ENCODE data around the gene TUSC2. TPM values are rescaled to one million over a fixed set of nuclear protein-coding genes. Genes with fewer than 3 reads are reported as not detected.

The TUSC2 gene
- total RNA-seq, 1 donor from 2014 or later, result 16.9 TPM

DNA sequence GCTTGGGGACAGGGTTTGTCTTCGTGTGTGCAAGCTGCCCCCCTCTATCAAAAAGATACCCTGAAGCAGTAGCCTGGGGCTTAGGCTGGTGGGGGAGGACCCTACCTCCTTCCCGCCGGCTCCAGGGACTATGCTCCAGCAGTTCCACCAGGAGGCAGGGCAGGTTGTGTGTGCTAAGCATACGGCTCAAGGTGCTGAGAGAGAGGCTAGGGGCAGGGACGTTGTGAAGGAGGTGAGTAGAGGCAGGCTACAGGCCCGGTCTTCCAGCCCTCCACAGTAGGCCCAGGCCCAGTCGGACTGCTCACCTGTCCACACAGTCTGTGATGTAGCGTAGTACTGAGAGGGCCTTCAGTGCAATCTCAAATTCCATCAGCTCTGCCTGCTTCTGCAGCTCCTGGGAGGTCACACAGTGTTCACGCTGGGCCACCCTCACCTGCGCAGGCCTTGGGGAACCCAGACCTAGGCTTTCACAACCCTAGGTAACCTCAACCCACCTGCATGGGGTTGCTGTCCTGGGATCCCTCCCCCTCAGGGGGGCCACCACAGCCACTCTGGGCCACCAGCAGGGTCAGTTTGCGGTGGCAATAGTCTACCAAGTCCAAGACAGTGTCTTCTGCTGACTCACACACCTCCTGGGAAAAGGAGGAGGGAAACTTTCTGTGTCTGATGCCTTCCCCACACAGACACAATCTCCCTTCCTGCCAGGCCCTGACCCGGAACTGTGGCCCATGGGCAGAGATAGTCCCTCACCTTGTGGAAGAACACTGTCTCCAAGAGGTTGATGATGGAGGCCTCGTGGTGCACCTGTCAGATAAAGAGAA is 15.0 kb upstream of the TUSC2 start:
- Mint-ChIP-seq H3K4me1 (ENCODE audit: unreplicated experiment) (peaks cover 30% of the 10 kb centered on the region), H3K4me3 (ENCODE audit: unreplicated experiment) (no peak overlapping the region), H3K36me3 (ENCODE audit: unreplicated experiment) (no peaks in the 10 kb centered on the region), H3K27me3 (ENCODE audit: unreplicated experiment) (no peaks in the 10 kb centered on the region), H3K9me3 (ENCODE audit: unreplicated experiment) (no peaks in the 10 kb centered on the region), H3K27ac (ENCODE audit: unreplicated experiment) (no peak overlapping the region)
- DNase-seq (ENCODE audit: extremely low spot score, unreplicated experiment), result no peak
- TF ChIP-seq, protein P1, sequence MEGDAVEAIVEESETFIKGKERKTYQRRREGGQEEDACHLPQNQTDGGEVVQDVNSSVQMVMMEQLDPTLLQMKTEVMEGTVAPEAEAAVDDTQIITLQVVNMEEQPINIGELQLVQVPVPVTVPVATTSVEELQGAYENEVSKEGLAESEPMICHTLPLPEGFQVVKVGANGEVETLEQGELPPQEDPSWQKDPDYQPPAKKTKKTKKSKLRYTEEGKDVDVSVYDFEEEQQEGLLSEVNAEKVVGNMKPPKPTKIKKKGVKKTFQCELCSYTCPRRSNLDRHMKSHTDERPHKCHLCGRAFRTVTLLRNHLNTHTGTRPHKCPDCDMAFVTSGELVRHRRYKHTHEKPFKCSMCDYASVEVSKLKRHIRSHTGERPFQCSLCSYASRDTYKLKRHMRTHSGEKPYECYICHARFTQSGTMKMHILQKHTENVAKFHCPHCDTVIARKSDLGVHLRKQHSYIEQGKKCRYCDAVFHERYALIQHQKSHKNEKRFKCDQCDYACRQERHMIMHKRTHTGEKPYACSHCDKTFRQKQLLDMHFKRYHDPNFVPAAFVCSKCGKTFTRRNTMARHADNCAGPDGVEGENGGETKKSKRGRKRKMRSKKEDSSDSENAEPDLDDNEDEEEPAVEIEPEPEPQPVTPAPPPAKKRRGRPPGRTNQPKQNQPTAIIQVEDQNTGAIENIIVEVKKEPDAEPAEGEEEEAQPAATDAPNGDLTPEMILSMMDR (IDR thresholded peaks at IDR 0.05), result no peak

DNA sequence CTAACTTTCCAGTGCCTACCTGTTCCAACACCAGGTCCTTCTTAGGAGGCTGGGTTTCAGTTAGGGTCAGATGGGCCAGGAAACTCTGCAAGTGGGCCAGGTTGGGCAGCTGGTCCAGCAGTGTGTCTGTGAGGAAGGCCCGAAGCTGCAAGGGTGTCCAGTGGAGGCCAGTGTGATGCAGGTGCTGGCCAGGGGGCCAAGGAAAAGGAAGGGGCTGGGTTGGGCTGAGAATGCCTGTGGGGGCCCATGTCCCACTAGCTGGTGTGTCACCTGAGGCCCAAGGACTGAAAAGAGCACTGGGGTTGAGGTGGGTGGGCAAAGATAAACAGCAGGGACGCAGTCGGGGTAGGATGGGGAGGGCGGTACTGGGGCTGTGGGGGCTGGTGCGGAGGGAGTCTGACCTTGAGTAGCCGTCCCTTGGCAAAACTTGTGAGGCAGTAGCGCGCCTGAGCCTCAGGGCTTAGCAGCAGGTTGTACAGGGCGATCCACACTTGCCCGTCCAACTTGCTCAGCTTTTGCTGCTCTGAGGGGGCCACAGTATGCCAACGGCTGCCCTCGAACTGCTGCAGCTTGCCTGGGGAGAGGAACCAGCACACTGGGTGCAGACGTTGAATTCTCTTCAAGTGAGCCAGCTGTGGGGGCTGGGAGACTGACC is 14.1 kb upstream of the TUSC2 start:
- no peak overlapping the region for H3K4me3 Mint-ChIP-seq (ENCODE audit: unreplicated experiment)
- DNase-seq (ENCODE audit: extremely low spot score, unreplicated experiment), result no peak
- H3K27ac Mint-ChIP-seq (ENCODE audit: unreplicated experiment), result no peak overlapping the region
- no peaks in the 10 kb centered on the region for H3K36me3 Mint-ChIP-seq (ENCODE audit: unreplicated experiment)
- TF ChIP-seq, protein P1 (IDR thresholded peaks at IDR 0.05), result no peak
- no peaks in the 10 kb centered on the region for H3K9me3 Mint-ChIP-seq (ENCODE audit: unreplicated experiment)
- H3K4me1 Mint-ChIP-seq (ENCODE audit: unreplicated experiment), result peaks cover 30% of the 10 kb centered on the region
- H3K27me3 Mint-ChIP-seq (ENCODE audit: unreplicated experiment), result no peaks in the 10 kb centered on the region

DNA sequence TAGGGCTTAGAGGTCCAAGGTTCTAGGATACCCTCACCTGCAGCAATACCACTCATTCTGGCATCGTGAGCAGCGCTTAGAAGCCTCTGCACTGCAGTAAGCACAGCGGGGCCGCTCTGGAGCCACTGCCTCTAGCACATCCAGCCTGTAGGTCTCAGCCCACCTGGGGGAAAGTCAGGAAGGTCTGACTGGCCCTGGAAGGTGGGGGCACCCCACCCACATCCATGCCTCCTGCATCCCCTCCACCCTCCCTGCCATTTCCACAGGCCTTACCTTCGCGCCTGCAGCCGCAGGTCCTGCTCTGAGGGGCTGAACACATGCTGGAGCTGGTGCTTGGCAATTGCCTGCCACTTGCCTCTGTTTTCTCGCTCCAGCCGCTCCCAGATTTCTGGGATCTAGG is 13.5 kb upstream of the TUSC2 start:
- TF ChIP-seq, protein P1 (IDR thresholded peaks at IDR 0.05), result no peak
- Mint-ChIP-seq H3K36me3 (ENCODE audit: unreplicated experiment) (no peaks in the 10 kb centered on the region), H3K27me3 (ENCODE audit: unreplicated experiment) (no peaks in the 10 kb centered on the region), H3K4me3 (ENCODE audit: unreplicated experiment) (no peak overlapping the region), H3K4me1 (ENCODE audit: unreplicated experiment) (peaks cover 30% of the 10 kb centered on the region), H3K9me3 (ENCODE audit: unreplicated experiment) (no peaks in the 10 kb centered on the region), H3K27ac (ENCODE audit: unreplicated experiment) (no peak overlapping the region)
- no peak for DNase-seq (ENCODE audit: extremely low spot score, unreplicated experiment)

DNA sequence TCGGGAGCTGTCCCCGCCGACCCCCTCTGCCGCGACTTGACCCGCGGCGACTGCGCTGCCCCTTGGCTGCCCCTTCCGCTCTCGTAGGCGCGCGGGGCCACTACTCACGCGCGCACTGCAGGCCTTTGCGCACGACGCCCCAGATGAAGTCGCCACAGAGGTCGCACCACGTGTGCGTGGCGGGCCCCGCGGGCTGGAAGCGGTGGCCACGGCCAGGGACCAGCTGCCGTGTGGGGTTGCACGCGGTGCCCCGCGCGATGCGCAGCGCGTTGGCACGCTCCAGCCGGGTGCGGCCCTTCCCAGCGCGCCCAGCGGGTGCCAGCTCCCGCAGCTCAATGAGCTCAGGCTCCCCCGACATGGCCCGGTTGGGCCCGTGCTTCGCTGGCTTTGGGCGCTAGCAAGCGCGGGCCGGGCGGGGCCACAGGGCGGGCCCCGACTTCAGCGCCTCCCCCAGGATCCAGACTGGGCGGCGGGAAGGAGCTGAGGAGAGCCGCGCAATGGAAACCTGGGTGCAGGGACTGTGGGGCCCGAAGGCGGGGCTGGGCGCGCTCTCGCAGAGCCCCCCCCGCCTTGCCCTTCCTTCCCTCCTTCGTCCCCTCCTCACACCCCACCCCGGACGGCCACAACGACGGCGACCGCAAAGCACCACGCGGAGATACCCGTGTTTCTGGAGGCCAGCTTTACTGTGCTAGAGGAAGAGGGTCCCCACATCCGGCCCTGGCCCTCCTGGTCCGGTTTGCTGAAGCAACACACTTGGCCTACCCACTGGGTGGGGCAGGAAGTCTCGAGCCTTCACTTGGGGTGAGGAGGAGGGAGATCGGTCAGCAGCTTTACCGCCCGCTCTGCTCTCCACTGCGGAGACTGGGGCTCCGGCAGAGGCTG is 12.7 kb upstream of the TUSC2 start, which contains the start of gene RASSF1:
Gene RASSF1, minus strand, starts transcription at position 389 of the 882 bp plus-strand sequence. Its CDS starts 31 bp downstream, at position 358.
- H3K27ac Mint-ChIP-seq (ENCODE audit: unreplicated experiment), result peak within 1 kb of the TSS; percentile 73
- no peak for DNase-seq (ENCODE audit: extremely low spot score, unreplicated experiment)
- no peaks in the 10 kb centered on the region for H3K9me3 Mint-ChIP-seq (ENCODE audit: unreplicated experiment)
- peak within 1 kb of the TSS; percentile 87 for H3K4me3 Mint-ChIP-seq (ENCODE audit: unreplicated experiment)
- TF ChIP-seq, protein P1 (IDR thresholded peaks at IDR 0.05), result no peak
- H3K27me3 Mint-ChIP-seq (ENCODE audit: unreplicated experiment), result no peaks in the 10 kb centered on the region
- no peaks in the 10 kb centered on the region for H3K36me3 Mint-ChIP-seq (ENCODE audit: unreplicated experiment)
- H3K4me1 Mint-ChIP-seq (ENCODE audit: unreplicated experiment), result peaks cover 35% of the 10 kb centered on the region

Measured in osteocyte (in vitro differentiated cells).